ENCODE data around the gene PRKD1.

- no peak for TF ChIP-seq CTCF (IDR thresholded peaks at IDR 0.05; ENCODE audit: low read depth, low read length)
- TF ChIP-seq EZH2phosphoT487 (IDR thresholded peaks at IDR 0.05; ENCODE audit: low read depth): no peak
Measured at GRCh38 chr14:29682789-29683188, 244.9 kb downstream of the PRKD1 start.
